A549 treated with ZK216348 at 1 μM for 4 hours (cell line): ENCODE data around the gene FASTKD1. TPM values are rescaled to one million over a fixed set of nuclear protein-coding genes. Genes with fewer than 3 reads are reported as not detected.

ENCODE experiments used
- total RNA-seq: library from RNA; stranded (reverse); fragments of 200-300 nt; extraction: Qiagen RNA extraction; gene quantifications from 5 replicates; pipeline ENCODE4 v1.2.3, GENCODE V29; 2022; ENCODE audit warnings: low read depth

The FASTKD1 gene, protein sequence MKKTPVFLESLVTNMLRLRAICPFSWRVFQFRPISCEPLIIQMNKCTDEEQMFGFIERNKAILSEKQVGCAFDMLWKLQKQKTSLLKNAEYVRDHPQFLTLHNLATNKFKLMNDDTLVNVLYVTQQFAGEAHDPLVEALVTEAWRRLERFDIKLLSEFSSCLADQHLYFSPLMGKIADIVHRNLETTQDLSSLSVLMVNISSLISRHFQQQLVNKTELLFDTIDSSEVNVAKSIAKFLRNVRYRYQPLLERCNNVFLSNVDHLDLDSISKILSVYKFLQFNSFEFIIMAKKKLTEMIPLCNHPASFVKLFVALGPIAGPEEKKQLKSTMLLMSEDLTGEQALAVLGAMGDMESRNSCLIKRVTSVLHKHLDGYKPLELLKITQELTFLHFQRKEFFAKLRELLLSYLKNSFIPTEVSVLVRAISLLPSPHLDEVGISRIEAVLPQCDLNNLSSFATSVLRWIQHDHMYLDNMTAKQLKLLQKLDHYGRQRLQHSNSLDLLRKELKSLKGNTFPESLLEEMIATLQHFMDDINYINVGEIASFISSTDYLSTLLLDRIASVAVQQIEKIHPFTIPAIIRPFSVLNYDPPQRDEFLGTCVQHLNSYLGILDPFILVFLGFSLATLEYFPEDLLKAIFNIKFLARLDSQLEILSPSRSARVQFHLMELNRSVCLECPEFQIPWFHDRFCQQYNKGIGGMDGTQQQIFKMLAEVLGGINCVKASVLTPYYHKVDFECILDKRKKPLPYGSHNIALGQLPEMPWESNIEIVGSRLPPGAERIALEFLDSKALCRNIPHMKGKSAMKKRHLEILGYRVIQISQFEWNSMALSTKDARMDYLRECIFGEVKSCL
- total RNA-seq: 21.5 to 25.8 TPM (median 23.1 TPM) in 5 replicates

DNA sequence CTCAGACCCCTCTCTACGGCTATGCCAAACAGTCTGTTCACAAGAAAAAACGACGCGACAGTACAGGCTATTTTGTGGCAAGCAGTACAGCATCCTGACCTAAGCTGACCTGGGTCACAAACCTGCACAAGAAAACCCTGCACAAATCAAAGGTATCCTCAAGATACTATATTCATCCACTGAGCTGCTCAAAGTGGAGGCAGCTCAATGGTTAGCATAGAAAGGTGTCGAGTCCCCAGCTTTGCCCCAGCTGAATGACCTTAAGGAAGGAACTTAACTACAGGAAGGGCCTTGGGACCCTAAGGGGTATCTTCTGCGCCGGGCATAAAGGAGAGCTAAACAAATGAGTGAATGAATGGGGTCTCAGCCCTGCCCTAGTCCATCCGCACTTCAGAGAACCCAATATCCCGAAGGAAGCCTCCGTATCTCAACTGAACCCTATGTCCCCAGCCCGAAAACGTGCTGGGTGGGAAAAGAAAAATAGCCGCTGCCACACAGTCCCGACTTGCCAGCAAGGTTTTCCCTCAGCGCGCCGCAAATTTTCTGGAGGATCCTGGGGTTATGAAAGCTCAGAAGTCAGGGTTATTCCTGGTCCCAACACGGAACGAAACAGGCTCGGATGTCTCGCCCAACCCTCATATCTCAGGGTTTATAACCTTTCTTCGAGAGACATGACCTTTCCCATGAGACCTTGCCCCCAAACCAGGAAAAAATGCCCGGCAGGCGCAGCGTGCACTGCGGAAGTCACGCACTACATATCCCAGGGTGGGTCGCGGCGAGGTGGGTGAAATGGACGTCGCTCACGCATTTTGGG, at the start of gene FASTKD1:
FASTKD1 (minus strand) TSS at position 706 of the 814 bp plus-strand sequence. CDS start 1,836 bp downstream, outside the sequence.

DNA sequence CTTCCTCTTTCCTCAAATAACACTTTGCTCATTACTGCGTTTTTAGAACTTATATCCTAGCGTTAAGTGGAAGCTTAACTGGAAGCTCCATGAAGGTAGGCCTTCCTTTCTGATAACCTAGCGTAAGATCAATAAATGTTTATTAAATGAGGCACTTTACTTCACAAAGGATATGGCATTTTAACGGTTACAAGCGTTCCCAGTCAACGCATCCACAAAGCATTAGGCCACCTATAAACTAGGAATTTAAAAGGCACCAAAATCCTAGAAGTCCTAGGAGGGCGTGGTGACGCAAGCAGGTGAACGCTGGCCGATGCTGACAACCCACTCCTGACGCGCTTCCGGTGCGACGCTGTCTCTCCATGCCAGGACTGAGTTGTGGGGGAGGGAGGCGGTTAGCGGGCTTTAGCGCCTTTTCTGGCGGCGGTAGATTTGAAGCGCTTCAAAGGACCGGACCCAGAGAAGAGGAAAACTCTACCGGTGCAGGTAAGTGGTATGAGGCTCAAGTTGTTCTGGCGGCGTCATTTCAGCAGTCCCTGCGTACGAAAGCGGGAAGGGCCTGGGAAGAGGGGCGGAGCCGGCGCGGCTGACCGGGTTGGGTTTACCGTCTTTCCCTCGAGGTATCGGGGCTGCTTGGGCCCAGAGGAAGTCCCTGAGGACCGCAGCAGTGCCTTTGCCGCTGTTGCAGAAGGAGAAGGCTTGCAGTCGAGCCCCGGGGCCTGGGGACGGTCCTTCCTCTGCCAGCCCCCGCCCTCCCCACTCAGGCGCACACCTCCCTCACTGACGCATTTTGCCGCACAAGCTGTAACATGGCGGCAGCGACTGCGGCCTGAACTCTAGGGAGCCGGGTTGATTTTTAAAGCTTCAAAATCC, 10.6 kb upstream of the FASTKD1 start, which contains the start of gene PPIG:
PPIG (plus strand) TSS at position 347 of the 873 bp plus-strand sequence. CDS start 19,691 bp downstream, outside the sequence.

DNA sequence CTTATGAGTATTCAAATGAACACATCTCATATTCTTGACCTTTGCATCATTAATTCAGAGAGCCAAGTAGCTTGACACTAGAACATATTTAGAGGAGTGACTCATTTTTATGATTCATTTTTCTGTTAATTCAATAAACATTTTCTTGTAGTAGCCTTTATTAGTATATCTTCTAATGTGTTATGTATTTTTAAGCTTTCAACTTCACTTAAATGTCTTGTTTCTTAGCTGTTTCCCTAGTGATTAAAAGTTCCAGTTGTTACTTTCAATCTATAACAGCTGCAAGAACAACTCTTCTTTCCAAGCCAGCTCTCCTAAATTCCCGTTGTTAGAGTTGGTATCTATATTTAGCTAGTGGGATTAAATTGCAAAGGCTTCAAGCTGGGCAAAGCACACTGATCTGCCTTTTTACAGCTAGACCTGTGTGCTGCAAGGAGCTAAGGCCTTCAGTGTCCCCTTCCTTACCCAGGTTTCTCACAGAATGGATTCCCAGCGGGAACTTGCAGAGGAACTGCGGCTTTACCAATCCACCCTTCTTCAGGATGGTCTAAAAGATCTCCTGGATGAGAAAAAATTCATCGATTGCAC, 64.3 kb downstream of the FASTKD1 start, which contains the start of gene KLHL41:
KLHL41 (plus strand) TSS at position 405 of the 588 bp plus-strand sequence; CDS start at position 482, 77 bp downstream.

Other genes with a start within 250 kb of the FASTKD1 start
- gene LRP2, start 211.3 kb downstream of the FASTKD1 start, total RNA-seq: 0.01 TPM in 1 of 5 replicates, not detected in the others
- 4.2 to 6.2 TPM (median 6.0 TPM) in 5 replicates for gene BBS5, start 94.4 kb downstream of the FASTKD1 start, total RNA-seq
- gene KLHL41, start 64.2 kb downstream of the FASTKD1 start, total RNA-seq: 0.15 to 0.70 TPM (median 0.29 TPM) in 5 replicates
- 36.9 to 62.1 TPM (median 40.2 TPM) in 5 replicates for gene PPIG, start 10.5 kb upstream of the FASTKD1 start, total RNA-seq
- 0.13 to 0.89 TPM (median 0.41 TPM) in 5 replicates for gene CFAP210, start 120.5 kb upstream of the FASTKD1 start, total RNA-seq
- gene PHOSPHO2, start 120.6 kb upstream of the FASTKD1 start, total RNA-seq: 2.0 to 3.5 TPM (median 2.5 TPM) in 5 replicates
- gene KLHL23, start 160.0 kb upstream of the FASTKD1 start, total RNA-seq: 5.8 to 11.4 TPM (median 7.8 TPM) in 5 replicates
- 123 to 256 TPM (median 141 TPM) in 5 replicates for gene SSB, start 225.0 kb upstream of the FASTKD1 start, total RNA-seq